OCI-LY7 (cell line): Measurements from ENCODE around the gene GPR75.

Experiments
- CTCF ChIP-seq: fragments of 200-600 bp; sonication (generic); conservative IDR thresholded peaks from 2 replicates; pipeline ENCODE4 v1.5.1; 2014; ENCODE audit warnings: mild to moderate bottlenecking, antibody characterized with exemption, low read length, moderate library complexity, mixed read lengths
- EZH2phosphoT487 ChIP-seq: fragments of 200-600 bp; sonication (generic); IDR thresholded peaks from 2 replicates; pipeline ENCODE4 v1.6.1; 2018; ENCODE audit warnings: low read depth, borderline replicate concordance, mild to moderate bottlenecking, mixed run types, antibody characterized with exemption, low read length, moderate library complexity, mixed read lengths

- TF ChIP-seq CTCF (no peak), EZH2phosphoT487 (no peak)
Measured at GRCh38 chr2:53881360-53881759, 21.6 kb upstream of the GPR75 start.
